SK-N-SH (cell line): ENCODE results near the gene OR10G2. TPM values are rescaled to one million over a fixed set of nuclear protein-coding genes. Genes with fewer than 3 reads are reported as not detected.
"Not testable (repeated sequence)": the region's sequence is repeated elsewhere in the genome, so short reads cannot be mapped to it uniquely, and the experiment has no call there.

ENCODE experiments used
- CTCF ChIA-PET: fragments of 300-600, 350-600 bp; formaldehyde crosslinking; extraction: SDS; loops from one replicate; lab custom pipeline; 2021; lab: Yijun Ruan, JAX
- POLR2A ChIA-PET: fragments of 350-600 bp; sonication (Branson Sonifier 250); formaldehyde crosslinking; extraction: SDS; loops from one replicate; lab custom pipeline; 2020; ENCODE audit warnings: antibody characterized with exemption, inconsistent platforms; lab: Yijun Ruan, JAX
- DNase-seq: peaks from one replicate; pipeline ENCODE4 v3.0.0; 2012
- H2AFZ ChIP-seq: fragments of 200-600 bp; sonication (generic); 2 replicates; pipeline ENCODE4 v1.8.1; 2016; ENCODE audit warnings: antibody characterized with exemption, mild to moderate bottlenecking, low read depth
- H3F3A ChIP-seq: fragments of 200-600 bp; sonication (generic); replicated peaks from 2 replicates; pipeline ENCODE3; 2016; ENCODE audit warnings: antibody characterized with exemption, mild to moderate bottlenecking; ENCODE audit not compliant: insufficient read depth
- H3K27ac ChIP-seq, 2 experiments: fragments of 200-500 bp in 1 of 2; fragments of 200-600 bp in 1 of 2; sonication (Bioruptor generic) in 1 of 2; sonication (generic), shearing (Covaris generic) in 1 of 2; 2 replicates each; pipeline versions ENCODE4 v1.5.1 to v1.6.1; 2014 to 2016; ENCODE audit warnings: low read depth in 2 of 2, inconsistent platforms in 1 of 2, low read length in 1 of 2, mild to moderate bottlenecking in 1 of 2, mixed read lengths in 1 of 2
- H3K27me3 ChIP-seq: fragments of 200-600 bp; sonication (generic), shearing (Covaris generic); 2 replicates; pipeline ENCODE4 v1.6.1; 2016; ENCODE audit warnings: mixed run types; ENCODE audit not compliant: insufficient read depth
- H3K36me3 ChIP-seq, 2 experiments: fragments of 200-500 bp in 1 of 2; fragments of 200-600 bp in 1 of 2; sonication (Bioruptor generic) in 1 of 2; sonication (generic) in 1 of 2; replicated peaks in 1 of 2; 2 replicates each; pipeline versions ENCODE3 to v1.5.1; 2014 to 2016; ENCODE audit warnings: low read length in 1 of 2, mild to moderate bottlenecking in 1 of 2; ENCODE audit not compliant: insufficient read depth in 2 of 2, control insufficient read depth in 1 of 2
- H3K4me1 ChIP-seq, 2 experiments: fragments of 200-500 bp in 1 of 2; fragments of 200-600 bp in 1 of 2; sonication (Bioruptor generic) in 1 of 2; sonication (generic), shearing (Covaris generic) in 1 of 2; 2 replicates each; pipeline versions ENCODE4 v1.5.1 to v1.6.1; 2014 to 2016; ENCODE audit warnings: low read depth in 1 of 2, low read length in 1 of 2, mixed run types in 1 of 2; ENCODE audit not compliant: insufficient read depth in 2 of 2, control insufficient read depth in 1 of 2
- H3K4me2 ChIP-seq: fragments of 200-600 bp; sonication (generic), shearing (Covaris generic); 2 replicates; pipeline ENCODE4 v1.6.1; 2017; ENCODE audit warnings: mixed run types
- H3K4me3 ChIP-seq, 2 experiments: fragments of 200-500 bp in 1 of 2; fragments of 200-600 bp in 1 of 2; sonication (Bioruptor generic) in 1 of 2; sonication (generic), shearing (Covaris generic) in 1 of 2; 2 replicates each; pipeline versions ENCODE4 v1.5.1 to v1.8.1; 2014 to 2016; ENCODE audit warnings: low read depth in 2 of 2, inconsistent platforms in 1 of 2, low read length in 1 of 2, mild to moderate bottlenecking in 1 of 2, mixed read lengths in 1 of 2, moderate library complexity in 1 of 2
- H3K79me2 ChIP-seq: fragments of 200-600 bp; sonication (generic); 2 replicates; pipeline ENCODE4 v1.8.1; 2017; ENCODE audit warnings: mild to moderate bottlenecking; ENCODE audit not compliant: insufficient read depth
- H3K9ac ChIP-seq: fragments of 200-600 bp; sonication (generic); 2 replicates; pipeline ENCODE4 v1.6.1; 2017; ENCODE audit warnings: mixed run types
- H3K9me2 ChIP-seq: fragments of 200-600 bp; sonication (generic); 2 replicates; pipeline ENCODE4 v1.6.1; 2017; ENCODE audit warnings: mixed run types
- H3K9me3 ChIP-seq: fragments of 200-600 bp; sonication (generic); 2 replicates; pipeline ENCODE4 v1.6.1; 2017; ENCODE audit warnings: mixed run types, mild to moderate bottlenecking, moderate library complexity
- H4K20me1 ChIP-seq: fragments of 200-600 bp; sonication (generic); 2 replicates; pipeline ENCODE4 v1.6.1; 2017; ENCODE audit warnings: mild to moderate bottlenecking, mixed run types; ENCODE audit not compliant: insufficient read depth
- CHD2 ChIP-seq: fragments of 150-350 bp; IDR thresholded peaks from 2 replicates; pipeline ENCODE4 v1.6.1; 2018; ENCODE audit warnings: low read length; ENCODE audit not compliant: partially characterized antibody
- CTCF ChIP-seq: fragments of 200-600 bp; sonication (generic); IDR thresholded peaks from 2 replicates; pipeline ENCODE4 v1.6.1; 2017; ENCODE audit warnings: antibody characterized with exemption, mild to moderate bottlenecking, moderate library complexity
- EZH2phosphoT487 ChIP-seq: fragments of 200-600 bp; sonication (generic); IDR thresholded peaks from 2 replicates; pipeline ENCODE4 v1.6.1; 2017; ENCODE audit warnings: low read depth, mixed run types, mild to moderate bottlenecking, antibody characterized with exemption, moderate library complexity, borderline replicate concordance
- FOXJ3 ChIP-seq: sonication (generic); formaldehyde crosslinking; IDR thresholded peaks from 2 replicates; pipeline ENCODE4 v1.5.1; 2020; ENCODE audit warnings: mild to moderate bottlenecking, missing genetic modification reagents
- GATA2 ChIP-seq: sonication (generic); formaldehyde crosslinking; IDR thresholded peaks from 2 replicates; pipeline ENCODE4 v1.5.0; 2020; ENCODE audit warnings: mild to moderate bottlenecking, missing genetic modification reagents
- IRF3 ChIP-seq: fragments of 150-350 bp; IDR thresholded peaks from 2 replicates; pipeline ENCODE4 v1.6.1; 2016; ENCODE audit warnings: mild to moderate bottlenecking, low read depth, low read length
- JUND ChIP-seq: IDR thresholded peaks from 2 replicates; pipeline ENCODE4 v1.4.0; 2012
- MEF2A ChIP-seq: IDR thresholded peaks from 2 replicates; pipeline ENCODE4 v1.4.0; 2012; ENCODE audit warnings: low read depth, borderline replicate concordance
- NFIC ChIP-seq: IDR thresholded peaks from 2 replicates; pipeline ENCODE4 v1.4.0; 2012; ENCODE audit warnings: borderline replicate concordance
- NRF1 ChIP-seq: IDR thresholded peaks from 2 replicates; pipeline ENCODE4 v1.6.1; 2012; ENCODE audit warnings: low read depth, mild to moderate bottlenecking, low read length
- PBX3 ChIP-seq: IDR thresholded peaks from 2 replicates; pipeline ENCODE4; 2012
- REST ChIP-seq: IDR thresholded peaks from 2 replicates; pipeline ENCODE4 v1.6.1; 2012; ENCODE audit warnings: mild to moderate bottlenecking, low read depth, low read length, moderate library complexity
- TEAD4 ChIP-seq: IDR thresholded peaks from 2 replicates; pipeline ENCODE4 v1.4.0; 2012; ENCODE audit warnings: mild to moderate bottlenecking, borderline replicate concordance; ENCODE audit not compliant: insufficient read depth
- USF2 ChIP-seq: fragments of 150-350 bp; IDR thresholded peaks from 2 replicates; pipeline ENCODE4 v1.6.1; 2017; ENCODE audit warnings: antibody characterized with exemption, low read length, low read depth, borderline replicate concordance
- WGBS: methylation state at CpG from one replicate; pipeline ENCODE4 v1.1.6; 2017; ENCODE audit warnings: low lambda C conversion rate; 5-methylcytosine and 5-hydroxymethylcytosine counted together
- polyA plus RNA-seq, 3 experiments: library from polyadenylated mRNA; depleted of rRNA; stranded (reverse); fragments of >200 nt; gene quantifications; 2 replicates each; pipeline ENCODE4 v1.2.3, GENCODE V29; 2012
- TF ChIP-seq, protein P1 (sequence below): IDR thresholded peaks from 2 replicates; pipeline ENCODE4 v1.4.0; 2012; ENCODE audit warnings: low read depth

OR10G2 gene
- polyA plus RNA-seq, 1 of the 3 experiments (the other 2 are of a cell fraction), result not detected

DNA sequence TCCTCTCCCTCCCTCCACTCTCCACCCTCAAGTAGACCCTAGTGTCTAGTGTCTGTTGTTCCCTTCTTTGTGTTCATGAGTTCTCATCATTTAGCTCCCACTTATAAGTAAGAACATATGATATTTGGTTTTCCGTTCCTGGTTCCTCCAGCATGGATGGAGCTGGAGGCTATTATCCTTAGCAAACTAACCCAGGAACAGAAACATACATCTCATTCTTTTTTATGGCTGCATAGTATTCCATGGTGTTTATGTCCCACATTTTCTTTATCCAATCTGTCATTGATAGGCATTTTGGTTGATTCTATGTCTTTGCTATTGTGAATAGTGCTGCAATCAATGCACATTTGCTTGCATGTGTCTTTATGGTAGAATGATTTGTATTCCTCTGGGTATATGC is 4.2 kb downstream of the OR10G2 start:
- H3K36me3 ChIP-seq, H2AFZ ChIP-seq, H3K27me3 ChIP-seq, DNase-seq, H3K4me1 ChIP-seq, H3K27ac ChIP-seq, H3K4me3 ChIP-seq, H3F3A ChIP-seq, POLR2A ChIA-PET, H3K9me2 ChIP-seq, H3K4me2 ChIP-seq, H3K79me2 ChIP-seq, H3K9ac ChIP-seq, CTCF ChIA-PET, H4K20me1 ChIP-seq, H3K9me3 ChIP-seq: not testable (repeated sequence)
- 19% methylated on average over 1 of the region's 1 CpG for WGBS

GRCh38 chr14:21626491-21627230 is 8.1 kb downstream of the OR10G2 start:
- no peaks in the 10 kb centered on the region for H3K79me2 ChIP-seq
- H3K27ac ChIP-seq, result no peak overlapping the region
- no peaks in the 10 kb centered on the region for H3F3A ChIP-seq
- POLR2A ChIA-PET, result no interaction called here
- no peak overlapping the region for H3K4me3 ChIP-seq
- H3K9ac ChIP-seq, result no peak overlapping the region
- H3K9me3 ChIP-seq, result no peaks in the 10 kb centered on the region
- CTCF ChIA-PET, result no interaction called here
- no peaks in the 10 kb centered on the region for H3K4me1 ChIP-seq
- H3K36me3 ChIP-seq, result no peaks in the 10 kb centered on the region
- no peaks in the 10 kb centered on the region for H3K9me2 ChIP-seq
- no peaks in the 10 kb centered on the region for H4K20me1 ChIP-seq
- no peak overlapping the region for H3K4me2 ChIP-seq
- 0 out of 2 replicates have a peak, but pooled peaks cover 6% of the 10 kb centered on the region for H3K27me3 ChIP-seq
- H2AFZ ChIP-seq, result no peak overlapping the region
- no peak for DNase-seq
- WGBS, result 7% methylated on average over 3 of the region's 3 CpGs
- TF ChIP-seq NFIC (no peak), CTCF (no peak), JUND (no peak), USF2 (no peak), TEAD4 (no peak), IRF3 (no peak), CHD2 (no peak), REST (no peak), EZH2phosphoT487 (no peak), MEF2A (no peak), FOXJ3 (CRISPR knock-in tag) (no peak), PBX3 (no peak), NRF1 (no peak), GATA2 (CRISPR knock-in tag) (no peak)
- TF ChIP-seq, protein P1, sequence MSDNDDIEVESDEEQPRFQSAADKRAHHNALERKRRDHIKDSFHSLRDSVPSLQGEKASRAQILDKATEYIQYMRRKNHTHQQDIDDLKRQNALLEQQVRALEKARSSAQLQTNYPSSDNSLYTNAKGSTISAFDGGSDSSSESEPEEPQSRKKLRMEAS, result no peak
